ENCODE results near the gene TCEAL5. TPM values are rescaled to one million over a fixed set of nuclear protein-coding genes. Genes with fewer than 3 reads are reported as not detected.
"Not testable (repeated sequence)": the region's sequence is repeated elsewhere in the genome, so short reads cannot be mapped to it uniquely, and the experiment has no call there.

The TCEAL5 gene
- total RNA-seq: not detected
- polyA plus RNA-seq: not detected

- no peaks in the 10 kb centered on the region for H3K9me3 Mint-ChIP-seq
- DNase-seq: no peak
- POLR2A ChIA-PET: no interaction called here
- Histone ChIP-seq H3K4me3 (ENCODE audit: low read length) (no peak within 1 kb of the TSS), H3K36me3 (ENCODE audit: insufficient read depth, low read length) (no peaks in the 10 kb centered on the region), H3K9me3 (ENCODE audit: low read length) (no peaks in the 10 kb centered on the region), H3K27me3 (ENCODE audit: insufficient read depth, low read length, poor library complexity, severe bottlenecking) (no peaks in the 10 kb centered on the region), H3K27ac (ENCODE audit: low read depth, low read length) (no peak within 1 kb of the TSS), H3K4me1 (ENCODE audit: insufficient read depth, low read length) (no peaks in the 10 kb centered on the region)
- CTCF ChIA-PET: no interaction called here
- H3K4me1 Mint-ChIP-seq: peaks cover 0 to 10% (median 4%) of the 10 kb centered on the region in 3 donors
- no peaks in the 10 kb centered on the region for H3K36me3 Mint-ChIP-seq
- peak within 1 kb of the TSS in 5 of 7 donors; percentile 13 to 48 (median 33) for H3K4me3 Mint-ChIP-seq
- H3K27ac Mint-ChIP-seq: peak within 1 kb of the TSS in 2 of 8 donors; percentile 8 to 66
- H3K27me3 Mint-ChIP-seq: peaks cover 55 to 74% of the 10 kb centered on the region in 2 donors
These were observed at the start of gene TCEAL5 for GRCh38 chrX:103276581-103277002. Gene TCEAL5 (minus strand): TSS chrX:103276750. CDS start chrX:103274563, 2,187 bp downstream.

- CTCF ChIA-PET: no interaction called here
- H3K4me3 ChIP-seq (ENCODE audit: low read length): no peak overlapping the region
- Mint-ChIP-seq H3K4me3 (peak overlapping the region in 6 of 7 donors; percentile 27 to 85 (median 80)), H3K27ac (peak overlapping the region in 3 of 8 donors; percentile 74 to 89 (median 81)), H3K9me3 (no peaks in the 10 kb centered on the region), H3K4me1 (peaks cover 0 to 9% (median 2%) of the 10 kb centered on the region in 3 donors), H3K27me3 (peaks cover 0 to 2% of the 10 kb centered on the region in 2 donors), H3K36me3 (peaks cover 0 to 11% (median 0%) of the 10 kb centered on the region in 3 donors)
- DNase-seq: no peak
- H3K27ac ChIP-seq (ENCODE audit: low read depth, low read length): no peak overlapping the region
- POLR2A ChIA-PET: no interaction called here
- no peaks in the 10 kb centered on the region for H3K9me3 ChIP-seq (ENCODE audit: low read length)
- peaks cover 3% of the 10 kb centered on the region for H3K4me1 ChIP-seq (ENCODE audit: insufficient read depth, low read length)
- H3K36me3 ChIP-seq (ENCODE audit: insufficient read depth, low read length): no peaks in the 10 kb centered on the region
- no peaks in the 10 kb centered on the region for H3K27me3 ChIP-seq (ENCODE audit: insufficient read depth, low read length, poor library complexity, severe bottlenecking)
These were observed 34.8 kb upstream of the TCEAL5 start for GRCh38 chrX:103311399-103311780.

- Histone ChIP-seq H3K4me1 (ENCODE audit: insufficient read depth, low read length) (peaks cover 3% of the 10 kb centered on the region), H3K9me3 (ENCODE audit: low read length) (no peaks in the 10 kb centered on the region), H3K27me3 (ENCODE audit: insufficient read depth, low read length, poor library complexity, severe bottlenecking) (no peaks in the 10 kb centered on the region), H3K27ac (ENCODE audit: low read depth, low read length) (peak within 1 kb of the TSS; percentile 51), H3K4me3 (ENCODE audit: low read length) (peak within 1 kb of the TSS; percentile 55), H3K36me3 (ENCODE audit: insufficient read depth, low read length) (no peaks in the 10 kb centered on the region)
- ChIA-PET POLR2A (no interaction called here), CTCF (no interaction called here)
- H3K36me3 Mint-ChIP-seq: peaks cover 0 to 11% (median 0%) of the 10 kb centered on the region in 3 donors
- peak; percentile 70 to 90 (median 79) for DNase-seq
- H3K4me1 Mint-ChIP-seq: peaks cover 0 to 9% (median 2%) of the 10 kb centered on the region in 3 donors
- peak within 1 kb of the TSS in 7 of 8 donors; percentile 50 to 89 (median 74) for H3K27ac Mint-ChIP-seq
- H3K4me3 Mint-ChIP-seq: peak within 1 kb of the TSS; percentile 77 to 90 (median 81)
- peaks cover 0 to 2% (median 0%) of the 10 kb centered on the region in 5 donors for H3K9me3 Mint-ChIP-seq
- peaks cover 0 to 2% of the 10 kb centered on the region in 2 donors for H3K27me3 Mint-ChIP-seq
These were observed 34.2 kb upstream of the TCEAL5 start, which contains the start of gene BEX2 for GRCh38 chrX:103310555-103311398. Gene BEX2 (minus strand): TSS chrX:103310990. CDS start chrX:103309976, 1,014 bp downstream.

GRCh38 chrX:103309860-103310554 is 33.5 kb upstream of the TCEAL5 start:
- Histone ChIP-seq H3K27ac (ENCODE audit: low read depth, low read length) (peak overlapping the region; percentile 51), H3K36me3 (ENCODE audit: insufficient read depth, low read length) (no peaks in the 10 kb centered on the region), H3K4me1 (ENCODE audit: insufficient read depth, low read length) (peaks cover 3% of the 10 kb centered on the region), H3K27me3 (ENCODE audit: insufficient read depth, low read length, poor library complexity, severe bottlenecking) (no peaks in the 10 kb centered on the region), H3K9me3 (ENCODE audit: low read length) (no peaks in the 10 kb centered on the region), H3K4me3 (ENCODE audit: low read length) (peak overlapping the region; percentile 55)
- peaks cover 0 to 2% of the 10 kb centered on the region in 2 donors for H3K27me3 Mint-ChIP-seq
- H3K4me1 Mint-ChIP-seq: peaks cover 0 to 9% (median 2%) of the 10 kb centered on the region in 3 donors
- peaks cover 0 to 11% (median 0%) of the 10 kb centered on the region in 3 donors for H3K36me3 Mint-ChIP-seq
- CTCF ChIA-PET: no interaction called here
- H3K27ac Mint-ChIP-seq: peak overlapping the region in 3 of 8 donors; percentile 14 to 43 (median 38)
- H3K4me3 Mint-ChIP-seq: peak overlapping the region; percentile 39 to 72 (median 56)
- H3K9me3 Mint-ChIP-seq: peaks cover 0 to 2% (median 0%) of the 10 kb centered on the region in 5 donors
- no peak for DNase-seq
- POLR2A ChIA-PET: no interaction called here

- H3K4me3 ChIP-seq (ENCODE audit: low read length); DNase-seq; CTCF ChIA-PET; H3K4me3 Mint-ChIP-seq; H3K4me1 Mint-ChIP-seq; H3K27me3 ChIP-seq (ENCODE audit: insufficient read depth, low read length, poor library complexity, severe bottlenecking); H3K36me3 ChIP-seq (ENCODE audit: insufficient read depth, low read length); H3K9me3 ChIP-seq (ENCODE audit: low read length); H3K27me3 Mint-ChIP-seq; H3K27ac Mint-ChIP-seq; H3K4me1 ChIP-seq (ENCODE audit: insufficient read depth, low read length); H3K9me3 Mint-ChIP-seq; H3K36me3 Mint-ChIP-seq; POLR2A ChIA-PET; H3K27ac ChIP-seq (ENCODE audit: low read depth, low read length): not testable (repeated sequence)
These were observed 29.1 kb upstream of the TCEAL5 start for GRCh38 chrX:103305666-103306065.

GRCh38 chrX:103304705-103305104 is 28.2 kb upstream of the TCEAL5 start:
- Mint-ChIP-seq H3K9me3 (peaks cover 0 to 2% (median 0%) of the 10 kb centered on the region in 5 donors), H3K27ac (no peak overlapping the region), H3K4me3 (no peak overlapping the region), H3K4me1 (peaks cover 0 to 6% (median 0%) of the 10 kb centered on the region in 3 donors), H3K27me3 (peaks cover 0 to 2% of the 10 kb centered on the region in 2 donors), H3K36me3 (peaks cover 0 to 8% (median 0%) of the 10 kb centered on the region in 3 donors)
- H3K36me3 ChIP-seq (ENCODE audit: insufficient read depth, low read length): no peaks in the 10 kb centered on the region
- POLR2A ChIA-PET: no interaction called here
- no peak overlapping the region for H3K27ac ChIP-seq (ENCODE audit: low read depth, low read length)
- no peaks in the 10 kb centered on the region for H3K27me3 ChIP-seq (ENCODE audit: insufficient read depth, low read length, poor library complexity, severe bottlenecking)
- no peaks in the 10 kb centered on the region for H3K9me3 ChIP-seq (ENCODE audit: low read length)
- no peak overlapping the region for H3K4me3 ChIP-seq (ENCODE audit: low read length)
- CTCF ChIA-PET: no interaction called here
- DNase-seq: no peak
- H3K4me1 ChIP-seq (ENCODE audit: insufficient read depth, low read length): no peaks in the 10 kb centered on the region

- ChIA-PET POLR2A (no interaction called here), CTCF (no interaction called here)
- Histone ChIP-seq H3K36me3 (ENCODE audit: insufficient read depth, low read length) (no peaks in the 10 kb centered on the region), H3K4me3 (ENCODE audit: low read length) (no peak overlapping the region), H3K27ac (ENCODE audit: low read depth, low read length) (no peak overlapping the region), H3K9me3 (ENCODE audit: low read length) (no peaks in the 10 kb centered on the region), H3K27me3 (ENCODE audit: insufficient read depth, low read length, poor library complexity, severe bottlenecking) (no peaks in the 10 kb centered on the region), H3K4me1 (ENCODE audit: insufficient read depth, low read length) (no peaks in the 10 kb centered on the region)
- Mint-ChIP-seq H3K36me3 (no peaks in the 10 kb centered on the region), H3K27me3 (peaks cover 2 to 20% of the 10 kb centered on the region in 2 donors), H3K4me3 (no peak overlapping the region), H3K4me1 (no peaks in the 10 kb centered on the region), H3K9me3 (no peaks in the 10 kb centered on the region), H3K27ac (no peak overlapping the region)
- DNase-seq: no peak
These were observed 16.6 kb upstream of the TCEAL5 start for GRCh38 chrX:103293118-103293517.

GRCh38 chrX:103279624-103280023 is 3.1 kb upstream of the TCEAL5 start:
- no peaks in the 10 kb centered on the region for H3K9me3 ChIP-seq (ENCODE audit: low read length)
- Mint-ChIP-seq H3K9me3 (no peaks in the 10 kb centered on the region), H3K4me1 (peaks cover 0 to 10% (median 4%) of the 10 kb centered on the region in 3 donors), H3K27ac (no peak overlapping the region), H3K36me3 (no peaks in the 10 kb centered on the region), H3K4me3 (no peak overlapping the region), H3K27me3 (peaks cover 51 to 56% of the 10 kb centered on the region in 2 donors)
- no peak for DNase-seq
- H3K27me3 ChIP-seq (ENCODE audit: insufficient read depth, low read length, poor library complexity, severe bottlenecking): no peaks in the 10 kb centered on the region
- H3K4me1 ChIP-seq (ENCODE audit: insufficient read depth, low read length): no peaks in the 10 kb centered on the region
- POLR2A ChIA-PET: no interaction called here
- H3K27ac ChIP-seq (ENCODE audit: low read depth, low read length): no peak overlapping the region
- H3K4me3 ChIP-seq (ENCODE audit: low read length): no peak overlapping the region
- CTCF ChIA-PET: no interaction called here
- no peaks in the 10 kb centered on the region for H3K36me3 ChIP-seq (ENCODE audit: insufficient read depth, low read length)

All from CD8-positive, alpha-beta memory T cell (primary cell).